Chondrocyte (in vitro differentiated cells): ENCODE data around the gene RIBC2. TPM values are rescaled to one million over a fixed set of nuclear protein-coding genes. Genes with fewer than 3 reads are reported as not detected.
"Not testable (repeated sequence)": the region's sequence is repeated elsewhere in the genome, so short reads cannot be mapped to it uniquely, and the experiment has no call there.

Source experiments
- DNase-seq: peaks from one replicate; pipeline ENCODE4 v3.0.0; 2021; ENCODE audit warnings: mixed read lengths, low spot score
- H3K27ac Mint-ChIP-seq: one replicate; pipeline ENCODE4 v1.8.0; 2021; ENCODE audit warnings: mild to moderate bottlenecking, moderate library complexity, mixed read lengths; ENCODE audit not compliant: unreplicated experiment
- H3K27me3 Mint-ChIP-seq: 2 replicates; pipeline ENCODE4 v1.8.0; 2021; ENCODE audit warnings: low read depth, mixed read lengths
- H3K36me3 Mint-ChIP-seq: 2 replicates; pipeline ENCODE4 v1.8.0; 2021; ENCODE audit warnings: low read depth, mixed read lengths
- H3K4me1 Mint-ChIP-seq: 2 replicates; pipeline ENCODE4 v1.8.0; 2021; ENCODE audit warnings: low read depth, mild to moderate bottlenecking, mixed read lengths
- H3K4me3 Mint-ChIP-seq: one replicate; pipeline ENCODE4 v1.8.0; 2021; ENCODE audit warnings: mild to moderate bottlenecking, moderate library complexity, mixed read lengths; ENCODE audit not compliant: unreplicated experiment
- H3K9me3 Mint-ChIP-seq: 2 replicates; pipeline ENCODE4 v1.8.0; 2021; ENCODE audit warnings: low read depth, mixed read lengths
- total RNA-seq: library from RNA; stranded (reverse); gene quantifications from 3 replicates; pipeline ENCODE4 v1.2.1, GENCODE V29; 2021
- TF ChIP-seq, protein P1 (sequence below): fragments of 200-600 bp; sonication (generic); IDR thresholded peaks from 2 replicates; pipeline ENCODE4 v1.5.0; 2021; ENCODE audit warnings: antibody characterized with exemption, mild to moderate bottlenecking, moderate library complexity

RIBC2 gene
- total RNA-seq, 1 donor from 2014 or later = not detected

DNA sequence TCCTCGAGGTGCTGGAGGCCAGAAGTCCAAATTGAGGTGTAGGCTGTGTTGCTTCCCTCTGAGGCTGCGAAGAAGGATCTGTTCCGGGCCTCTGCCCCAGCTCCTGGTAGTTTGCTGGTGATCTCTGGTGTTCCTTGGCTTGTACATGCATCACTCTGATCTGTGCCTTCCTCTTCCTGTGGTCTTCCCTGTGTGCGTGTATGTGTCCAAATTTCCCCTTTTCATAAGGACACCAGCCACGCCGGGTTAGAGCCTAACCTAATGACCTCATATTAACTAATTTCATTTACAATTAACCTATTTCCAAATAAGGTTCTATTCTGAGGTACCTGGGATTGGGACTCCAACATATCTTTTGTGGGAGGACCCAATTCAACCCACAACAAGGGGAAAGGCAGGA is 21.5 kb downstream of the RIBC2 start:
- DNase-seq = no peak
- Mint-ChIP-seq H3K4me3 (no peak overlapping the region), H3K36me3 (no peaks in the 10 kb centered on the region), H3K4me1 (peaks cover 8% of the 10 kb centered on the region), H3K27ac (no peak overlapping the region), H3K9me3 (no peaks in the 10 kb centered on the region), H3K27me3 (no peaks in the 10 kb centered on the region)
- TF ChIP-seq, protein P1, sequence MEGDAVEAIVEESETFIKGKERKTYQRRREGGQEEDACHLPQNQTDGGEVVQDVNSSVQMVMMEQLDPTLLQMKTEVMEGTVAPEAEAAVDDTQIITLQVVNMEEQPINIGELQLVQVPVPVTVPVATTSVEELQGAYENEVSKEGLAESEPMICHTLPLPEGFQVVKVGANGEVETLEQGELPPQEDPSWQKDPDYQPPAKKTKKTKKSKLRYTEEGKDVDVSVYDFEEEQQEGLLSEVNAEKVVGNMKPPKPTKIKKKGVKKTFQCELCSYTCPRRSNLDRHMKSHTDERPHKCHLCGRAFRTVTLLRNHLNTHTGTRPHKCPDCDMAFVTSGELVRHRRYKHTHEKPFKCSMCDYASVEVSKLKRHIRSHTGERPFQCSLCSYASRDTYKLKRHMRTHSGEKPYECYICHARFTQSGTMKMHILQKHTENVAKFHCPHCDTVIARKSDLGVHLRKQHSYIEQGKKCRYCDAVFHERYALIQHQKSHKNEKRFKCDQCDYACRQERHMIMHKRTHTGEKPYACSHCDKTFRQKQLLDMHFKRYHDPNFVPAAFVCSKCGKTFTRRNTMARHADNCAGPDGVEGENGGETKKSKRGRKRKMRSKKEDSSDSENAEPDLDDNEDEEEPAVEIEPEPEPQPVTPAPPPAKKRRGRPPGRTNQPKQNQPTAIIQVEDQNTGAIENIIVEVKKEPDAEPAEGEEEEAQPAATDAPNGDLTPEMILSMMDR = no peak

DNA sequence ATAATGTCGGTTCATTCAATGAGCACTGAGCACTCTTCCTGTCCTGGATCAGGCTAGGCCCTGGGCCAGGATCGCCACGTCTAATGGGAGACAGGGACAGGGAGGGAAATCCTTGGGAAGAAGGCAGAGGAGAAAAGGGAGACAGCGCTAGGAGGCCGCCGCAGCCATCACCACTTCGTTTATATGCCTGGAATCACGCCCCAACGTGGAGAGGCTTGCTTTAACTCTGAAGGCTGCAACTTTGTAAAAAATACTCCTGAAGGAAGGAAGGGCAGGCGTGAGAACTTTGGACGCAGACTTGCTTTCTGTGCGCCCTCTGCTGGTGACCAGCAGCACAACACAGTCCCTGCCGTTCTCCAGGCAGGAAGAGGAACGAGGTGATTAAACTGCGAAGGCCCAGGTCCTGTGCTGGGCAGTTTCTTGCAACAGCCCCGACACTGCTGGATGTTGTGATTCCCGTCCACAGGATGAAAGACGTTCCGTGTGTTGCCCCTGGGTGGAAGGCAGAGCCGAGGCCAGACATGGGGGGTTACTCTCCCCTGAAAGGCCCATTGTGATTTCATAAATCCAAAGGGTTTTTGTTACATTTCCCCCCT is 22.1 kb downstream of the RIBC2 start:
- Mint-ChIP-seq H3K9me3 (no peaks in the 10 kb centered on the region), H3K27me3 (no peaks in the 10 kb centered on the region), H3K36me3 (no peaks in the 10 kb centered on the region), H3K27ac (peak overlapping the region; percentile 81), H3K4me3 (no peak overlapping the region), H3K4me1 (peaks cover 8% of the 10 kb centered on the region)
- no peak for DNase-seq
- TF ChIP-seq, protein P1 = peak; percentile 98

DNA sequence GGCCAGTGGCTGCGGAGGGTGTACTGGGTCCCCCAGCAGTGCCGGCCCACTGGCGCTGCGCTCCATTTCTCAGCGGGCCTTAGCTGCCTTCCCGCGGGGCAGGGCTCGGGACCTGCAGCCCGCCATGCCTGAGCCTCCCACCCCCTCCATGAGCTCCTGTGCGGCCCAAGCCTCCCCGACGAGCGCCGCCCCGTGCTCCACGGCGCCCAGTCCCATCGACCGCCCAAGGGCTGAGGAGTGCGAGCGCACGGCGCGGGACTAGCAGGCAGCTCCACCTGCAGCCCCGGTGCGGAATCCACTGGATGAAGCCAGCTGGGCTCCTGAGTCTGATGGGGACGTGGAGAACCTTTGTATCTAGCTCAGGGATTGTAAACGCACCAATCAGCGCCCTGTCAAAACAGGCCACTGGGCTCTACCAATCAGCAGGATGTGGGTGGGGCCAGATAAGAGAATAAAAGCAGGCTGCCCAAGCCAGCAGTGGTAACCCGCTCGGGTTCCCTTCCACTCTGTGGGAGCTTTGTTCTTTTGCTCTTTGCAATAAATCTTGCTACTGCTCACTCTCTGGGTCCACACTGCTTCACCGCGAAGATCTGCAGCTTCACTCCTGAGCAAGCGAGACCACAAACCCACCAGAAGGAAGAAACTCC is 23.5 kb downstream of the RIBC2 start:
- not testable (repeated sequence) for H3K9me3 Mint-ChIP-seq, H3K36me3 Mint-ChIP-seq, H3K27ac Mint-ChIP-seq, H3K27me3 Mint-ChIP-seq, H3K4me3 Mint-ChIP-seq, DNase-seq
- peaks cover 14% of the 10 kb centered on the region for H3K4me1 Mint-ChIP-seq

DNA sequence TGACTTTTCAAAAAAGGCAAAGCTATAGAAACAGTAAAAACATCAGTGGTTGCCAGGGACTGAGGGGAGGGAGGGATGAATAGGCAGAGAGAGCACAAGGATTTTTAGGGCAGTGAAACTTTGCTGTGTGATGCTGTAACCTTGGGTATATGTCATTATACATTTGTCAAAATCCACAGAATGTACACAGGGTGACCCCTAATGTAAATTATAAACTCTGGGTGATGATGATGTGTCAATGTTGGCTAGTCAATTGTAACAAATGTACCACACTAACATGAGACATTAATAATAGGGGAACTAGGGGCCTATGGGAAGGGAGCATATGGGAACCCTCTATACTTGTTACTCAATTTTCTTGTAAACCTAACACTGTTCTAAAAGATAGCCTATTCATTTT is 24.8 kb downstream of the RIBC2 start:
- DNase-seq = no peak
- H3K36me3 Mint-ChIP-seq = no peaks in the 10 kb centered on the region
- no peaks in the 10 kb centered on the region for H3K27me3 Mint-ChIP-seq
- no peaks in the 10 kb centered on the region for H3K9me3 Mint-ChIP-seq
- H3K4me3 Mint-ChIP-seq = no peak overlapping the region
- TF ChIP-seq, protein P1 = no peak
- peaks cover 20% of the 10 kb centered on the region for H3K4me1 Mint-ChIP-seq
- H3K27ac Mint-ChIP-seq = no peak overlapping the region

DNA sequence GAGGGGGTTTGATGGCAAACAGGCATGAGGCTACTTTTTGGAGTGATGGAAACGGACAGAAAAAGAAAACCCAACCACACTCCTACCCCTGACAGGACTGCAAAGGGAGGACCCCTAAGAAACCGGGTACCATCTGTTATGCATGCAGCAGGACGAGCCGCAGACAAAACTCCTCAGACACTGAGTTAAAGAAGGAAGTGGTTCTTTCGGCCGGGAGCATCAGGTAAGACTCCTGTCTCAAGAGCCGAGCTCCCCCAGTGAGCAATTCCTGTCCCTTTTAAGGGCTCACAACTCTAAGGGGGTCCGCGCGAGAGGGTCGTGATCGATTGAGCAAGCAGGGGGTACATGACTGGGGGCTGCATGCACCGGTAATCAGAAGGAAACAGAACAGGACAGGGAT is 27.2 kb downstream of the RIBC2 start:
- H3K9me3 Mint-ChIP-seq, H3K27ac Mint-ChIP-seq, DNase-seq, H3K27me3 Mint-ChIP-seq, H3K4me3 Mint-ChIP-seq, H3K36me3 Mint-ChIP-seq: not testable (repeated sequence)
- peaks cover 21% of the 10 kb centered on the region for H3K4me1 Mint-ChIP-seq

DNA sequence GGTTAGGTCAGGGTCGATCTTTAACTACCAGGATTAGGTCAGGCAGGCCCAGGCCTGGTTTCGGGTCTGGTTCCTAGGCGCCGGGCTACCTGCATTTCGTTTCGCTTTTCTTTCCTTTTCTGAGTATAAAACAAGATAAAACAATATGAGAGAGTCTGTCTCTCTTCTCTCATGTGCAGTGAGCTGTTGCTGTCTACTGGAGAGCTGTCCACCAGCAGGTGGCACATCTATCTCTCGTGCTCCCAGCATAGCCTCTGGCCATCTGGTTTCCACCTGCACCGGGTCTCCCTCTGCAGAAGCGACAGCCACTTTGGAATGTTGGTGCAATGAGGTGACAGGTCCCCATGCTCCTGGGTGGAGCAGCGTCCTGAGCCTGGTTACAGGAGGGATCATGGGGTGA is 27.6 kb downstream of the RIBC2 start:
- DNase-seq = no peak
- Mint-ChIP-seq H3K36me3 (no peaks in the 10 kb centered on the region), H3K27me3 (no peaks in the 10 kb centered on the region), H3K4me3 (no peak overlapping the region), H3K9me3 (no peaks in the 10 kb centered on the region), H3K27ac (no peak overlapping the region), H3K4me1 (peaks cover 19% of the 10 kb centered on the region)
- TF ChIP-seq, protein P1 = peak; percentile 84
